ENCODE results near the gene TTC39A. TPM values are rescaled to one million over a fixed set of nuclear protein-coding genes. Genes with fewer than 3 reads are reported as not detected.
"Not testable (repeated sequence)": the region's sequence is repeated elsewhere in the genome, so short reads cannot be mapped to it uniquely, and the experiment has no call there.

TTC39A gene
- total RNA-seq, 1 experiment from 2014 or later, result 0.35 TPM

DNA sequence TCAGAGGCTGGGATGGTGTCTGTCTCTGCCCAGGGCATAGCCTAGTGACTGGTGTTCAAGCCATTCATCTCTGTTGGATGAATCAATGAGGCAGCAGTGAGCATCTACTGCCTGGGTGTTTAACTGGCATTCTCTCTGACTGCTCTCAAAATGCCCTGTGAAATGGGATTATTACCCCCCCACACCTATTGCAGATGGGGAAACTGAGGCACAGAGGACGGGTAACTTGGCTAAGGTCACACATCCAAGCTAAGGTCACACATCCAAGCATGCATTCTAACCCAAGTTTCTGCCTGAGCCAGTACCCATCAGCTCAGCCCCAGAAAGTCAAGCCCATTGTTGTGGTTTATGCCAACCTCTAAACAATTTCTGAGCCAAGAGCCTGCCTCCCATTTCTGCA is 5.0 kb downstream of the TTC39A start:
- no peaks in the 10 kb centered on the region for H3K36me3 Mint-ChIP-seq (ENCODE audit: insufficient read depth, unreplicated experiment)
- intact Hi-C loops (cut with micrococcal nuclease), result no loop called here
- TF ChIP-seq, protein P1, sequence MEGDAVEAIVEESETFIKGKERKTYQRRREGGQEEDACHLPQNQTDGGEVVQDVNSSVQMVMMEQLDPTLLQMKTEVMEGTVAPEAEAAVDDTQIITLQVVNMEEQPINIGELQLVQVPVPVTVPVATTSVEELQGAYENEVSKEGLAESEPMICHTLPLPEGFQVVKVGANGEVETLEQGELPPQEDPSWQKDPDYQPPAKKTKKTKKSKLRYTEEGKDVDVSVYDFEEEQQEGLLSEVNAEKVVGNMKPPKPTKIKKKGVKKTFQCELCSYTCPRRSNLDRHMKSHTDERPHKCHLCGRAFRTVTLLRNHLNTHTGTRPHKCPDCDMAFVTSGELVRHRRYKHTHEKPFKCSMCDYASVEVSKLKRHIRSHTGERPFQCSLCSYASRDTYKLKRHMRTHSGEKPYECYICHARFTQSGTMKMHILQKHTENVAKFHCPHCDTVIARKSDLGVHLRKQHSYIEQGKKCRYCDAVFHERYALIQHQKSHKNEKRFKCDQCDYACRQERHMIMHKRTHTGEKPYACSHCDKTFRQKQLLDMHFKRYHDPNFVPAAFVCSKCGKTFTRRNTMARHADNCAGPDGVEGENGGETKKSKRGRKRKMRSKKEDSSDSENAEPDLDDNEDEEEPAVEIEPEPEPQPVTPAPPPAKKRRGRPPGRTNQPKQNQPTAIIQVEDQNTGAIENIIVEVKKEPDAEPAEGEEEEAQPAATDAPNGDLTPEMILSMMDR (IDR thresholded peaks at IDR 0.05; ENCODE audit: unreplicated experiment), result no peak
- POLR2A ChIA-PET, result no interaction called here
- H3K4me3 Mint-ChIP-seq (ENCODE audit: unreplicated experiment), result no peak overlapping the region
- H3K4me1 Mint-ChIP-seq (ENCODE audit: insufficient read depth, unreplicated experiment), result no peaks in the 10 kb centered on the region
- BruUV-seq (replicated peaks), result no TSS peak
- no peaks in the 10 kb centered on the region for H3K9me3 Mint-ChIP-seq (ENCODE audit: unreplicated experiment)
- H3K27ac Mint-ChIP-seq (ENCODE audit: low read depth, unreplicated experiment), result no peak overlapping the region
- CTCF ChIA-PET, result interaction anchor here (0.6 kb wide), 1 partner anchor 241 kb away, joined by 3 read pairs; no protein-coding TSS in a partner anchor
- H3K27me3 Mint-ChIP-seq (ENCODE audit: insufficient read depth, unreplicated experiment), result no peaks in the 10 kb centered on the region
- no peak for DNase-seq (ENCODE audit: unreplicated experiment)

GRCh38 chr1:51325011-51325385 is 5.4 kb downstream of the TTC39A start:
- intact Hi-C loops (cut with micrococcal nuclease); H3K4me3 Mint-ChIP-seq (ENCODE audit: unreplicated experiment); H3K27ac Mint-ChIP-seq (ENCODE audit: low read depth, unreplicated experiment); H3K4me1 Mint-ChIP-seq (ENCODE audit: insufficient read depth, unreplicated experiment); POLR2A ChIA-PET; BruUV-seq (replicated peaks); H3K9me3 Mint-ChIP-seq (ENCODE audit: unreplicated experiment); CTCF ChIA-PET; H3K36me3 Mint-ChIP-seq (ENCODE audit: insufficient read depth, unreplicated experiment); DNase-seq (ENCODE audit: unreplicated experiment); H3K27me3 Mint-ChIP-seq (ENCODE audit: insufficient read depth, unreplicated experiment): not testable (repeated sequence)

- ChIA-PET POLR2A (no interaction called here), CTCF (no interaction called here)
- no peaks in the 10 kb centered on the region for H3K27me3 Mint-ChIP-seq (ENCODE audit: insufficient read depth, unreplicated experiment)
- no peak overlapping the region for H3K27ac Mint-ChIP-seq (ENCODE audit: low read depth, unreplicated experiment)
- H3K4me1 Mint-ChIP-seq (ENCODE audit: insufficient read depth, unreplicated experiment), result no peaks in the 10 kb centered on the region
- H3K4me3 Mint-ChIP-seq (ENCODE audit: unreplicated experiment), result no peak overlapping the region
- no peaks in the 10 kb centered on the region for H3K9me3 Mint-ChIP-seq (ENCODE audit: unreplicated experiment)
- intact Hi-C loops (cut with micrococcal nuclease), result no loop called here
- no peaks in the 10 kb centered on the region for H3K36me3 Mint-ChIP-seq (ENCODE audit: insufficient read depth, unreplicated experiment)
- no peak for DNase-seq (ENCODE audit: unreplicated experiment)
- TF ChIP-seq, protein P1 (IDR thresholded peaks at IDR 0.05; ENCODE audit: unreplicated experiment), result no peak
- BruUV-seq (replicated peaks), result no TSS peak
These were observed 5.9 kb downstream of the TTC39A start for GRCh38 chr1:51324251-51325010.

DNA sequence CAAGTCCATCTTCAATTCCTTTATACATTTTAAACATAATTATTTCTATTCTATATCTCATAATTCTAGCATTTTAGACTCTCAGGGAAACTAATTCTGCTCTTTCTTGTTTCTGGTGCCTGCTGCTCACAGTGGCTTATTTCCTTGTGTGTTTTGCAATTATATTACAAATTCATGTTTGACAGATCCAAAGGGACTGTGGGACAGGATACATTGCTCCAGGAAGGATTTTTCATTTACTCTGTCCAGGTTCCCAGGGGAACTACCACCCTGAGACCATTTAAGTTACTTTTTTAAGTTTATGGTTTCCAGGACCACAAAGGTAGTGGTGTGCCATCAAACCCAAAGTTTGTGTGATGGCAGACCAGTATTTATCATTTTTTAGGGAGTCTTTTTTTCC is 6.6 kb downstream of the TTC39A start:
- TF ChIP-seq, protein P1 (IDR thresholded peaks at IDR 0.05; ENCODE audit: unreplicated experiment), result no peak
- POLR2A ChIA-PET, result interaction anchor here (0.7 kb wide), 1 partner anchor 12 kb away, joined by 3 read pairs; no protein-coding TSS in a partner anchor

More for the DNA sequence above, 6.6 kb downstream of the TTC39A start:
- BruUV-seq (replicated peaks), result no TSS peak
- Mint-ChIP-seq H3K4me3 (ENCODE audit: unreplicated experiment) (no peak overlapping the region), H3K9me3 (ENCODE audit: unreplicated experiment) (no peaks in the 10 kb centered on the region), H3K4me1 (ENCODE audit: insufficient read depth, unreplicated experiment) (no peaks in the 10 kb centered on the region), H3K27me3 (ENCODE audit: insufficient read depth, unreplicated experiment) (no peaks in the 10 kb centered on the region), H3K36me3 (ENCODE audit: insufficient read depth, unreplicated experiment) (no peaks in the 10 kb centered on the region), H3K27ac (ENCODE audit: low read depth, unreplicated experiment) (no peak overlapping the region)
- intact Hi-C loops (cut with micrococcal nuclease), result no loop called here
- DNase-seq (ENCODE audit: unreplicated experiment), result no peak
- CTCF ChIA-PET, result no interaction called here
